ENCODE results near the gene PPP6R3.

The PPP6R3 gene

GRCh38 chr11:68504432-68505066 lies 44.0 kb downstream of the PPP6R3 start:
- no peak for DNase-seq (ENCODE audit: low read depth)
- TF ChIP-seq CTCF (conservative IDR thresholded peaks at IDR 0.05; ENCODE audit: low read depth, low read length), result no peak
- H3K4me3 ChIP-seq (ENCODE audit: low read length), result no peak overlapping the region

- H3K4me3 ChIP-seq (ENCODE audit: low read length), result no peak overlapping the region
- no peak for TF ChIP-seq CTCF (conservative IDR thresholded peaks at IDR 0.05; ENCODE audit: low read depth, low read length)
- DNase-seq (ENCODE audit: low read depth), result no peak
Measured at GRCh38 chr11:68505596-68505995, 45.0 kb downstream of the PPP6R3 start.

- peak; percentile 8 for TF ChIP-seq CTCF (conservative IDR thresholded peaks at IDR 0.05; ENCODE audit: low read depth, low read length)
- no peak overlapping the region for H3K4me3 ChIP-seq (ENCODE audit: low read length)
- DNase-seq (ENCODE audit: low read depth), result no peak
Measured at GRCh38 chr11:68506908-68507307, 46.4 kb downstream of the PPP6R3 start.

- TF ChIP-seq CTCF (conservative IDR thresholded peaks at IDR 0.05; ENCODE audit: low read depth, low read length), result no peak
- H3K4me3 ChIP-seq (ENCODE audit: low read length), result no peak overlapping the region
- no peak for DNase-seq (ENCODE audit: low read depth)
Measured at GRCh38 chr11:68508425-68508824, 47.9 kb downstream of the PPP6R3 start.

- H3K4me3 ChIP-seq (ENCODE audit: low read length), result no peak overlapping the region
- TF ChIP-seq CTCF (conservative IDR thresholded peaks at IDR 0.05; ENCODE audit: low read depth, low read length), result no peak
- DNase-seq (ENCODE audit: low read depth), result no peak
Measured at GRCh38 chr11:68509066-68509465, 48.5 kb downstream of the PPP6R3 start.

- no peak overlapping the region for H3K4me3 ChIP-seq (ENCODE audit: low read length)
- DNase-seq (ENCODE audit: low read depth), result no peak
- TF ChIP-seq CTCF (conservative IDR thresholded peaks at IDR 0.05; ENCODE audit: low read depth, low read length), result no peak
Measured at GRCh38 chr11:68513930-68514487, 53.5 kb downstream of the PPP6R3 start.

GRCh38 chr11:68517121-68517741 lies 56.7 kb downstream of the PPP6R3 start:
- no peak overlapping the region for H3K4me3 ChIP-seq (ENCODE audit: low read length)
- DNase-seq (ENCODE audit: low read depth), result no peak
- no peak for TF ChIP-seq CTCF (conservative IDR thresholded peaks at IDR 0.05; ENCODE audit: low read depth, low read length)
